OCI-LY1 (cell line): ENCODE data around the gene GMDS.

Experiments
- H2AFZ ChIP-seq: fragments of 200-600 bp; sonication (generic), shearing (Covaris generic); 2 replicates; pipeline ENCODE4 v1.6.0; 2014; ENCODE audit warnings: antibody characterized with exemption, mild to moderate bottlenecking, low read length
- H3F3A ChIP-seq: fragments of 200-600 bp; sonication (generic), shearing (Covaris generic); 2 replicates; pipeline ENCODE4 v1.6.0; 2014; ENCODE audit warnings: mild to moderate bottlenecking, antibody characterized with exemption, low read length, moderate library complexity; ENCODE audit not compliant: insufficient read depth
- H3K27ac ChIP-seq: fragments of 200-600 bp; sonication (generic); 2 replicates; pipeline ENCODE4 v1.5.1; 2014; ENCODE audit warnings: low read length, mixed run types, mild to moderate bottlenecking, low read depth; ENCODE audit not compliant: poor library complexity, severe bottlenecking
- H3K27me3 ChIP-seq: fragments of 200-600 bp; sonication (generic); 2 replicates; pipeline ENCODE4 v1.6.0; 2014; ENCODE audit warnings: antibody characterized with exemption, mild to moderate bottlenecking, low read length, moderate library complexity; ENCODE audit not compliant: insufficient read depth
- H3K36me3 ChIP-seq: fragments of 200-600 bp; sonication (generic); 2 replicates; pipeline ENCODE4 v1.6.1; 2014; ENCODE audit warnings: mild to moderate bottlenecking, antibody characterized with exemption, low read length, moderate library complexity, mixed read lengths; ENCODE audit not compliant: insufficient read depth
- H3K4me1 ChIP-seq: fragments of 200-600 bp; sonication (generic); 2 replicates; pipeline ENCODE4 v1.5.1; 2014; ENCODE audit warnings: mild to moderate bottlenecking, low read length, moderate library complexity; ENCODE audit not compliant: insufficient read depth, severe bottlenecking
- H3K4me2 ChIP-seq: fragments of 200-600 bp; sonication (generic), shearing (Covaris generic); 2 replicates; pipeline ENCODE4 v1.6.1; 2014; ENCODE audit warnings: low read length
- H3K4me3 ChIP-seq: fragments of 200-600 bp; sonication (generic); 2 replicates; pipeline ENCODE4 v1.5.1; 2014; ENCODE audit warnings: low read length, low read depth, mild to moderate bottlenecking, mixed read lengths; ENCODE audit not compliant: poor library complexity, severe bottlenecking
- H3K79me2 ChIP-seq: fragments of 200-600 bp; shearing (Covaris generic); 2 replicates; pipeline ENCODE4 v1.6.1; 2016; ENCODE audit warnings: mixed run types, low read length, mixed read lengths; ENCODE audit not compliant: insufficient read depth
- H3K9ac ChIP-seq: fragments of 200-600 bp; sonication (generic), shearing (Covaris generic); 2 replicates; pipeline ENCODE4 v1.6.1; 2014; ENCODE audit warnings: mild to moderate bottlenecking, low read length, mixed read lengths
- H3K9me2 ChIP-seq: fragments of 200-600 bp; sonication (generic), shearing (Covaris generic); 2 replicates; pipeline ENCODE4 v1.6.1; 2014; ENCODE audit warnings: low read depth, mild to moderate bottlenecking, low read length, mixed read lengths
- H3K9me3 ChIP-seq: fragments of 200-600 bp; shearing (Covaris generic); 2 replicates; pipeline ENCODE4 v1.6.1; 2014; ENCODE audit warnings: low read length, mixed read lengths
- H4K20me1 ChIP-seq: fragments of 200-600 bp; sonication (generic), shearing (Covaris generic); 2 replicates; pipeline ENCODE4 v1.6.0; 2016; ENCODE audit warnings: mild to moderate bottlenecking, low read length; ENCODE audit not compliant: insufficient read depth
- CTCF ChIP-seq: fragments of 200-600 bp; sonication (generic), shearing (Covaris generic); IDR thresholded peaks from 2 replicates; pipeline ENCODE4 v1.5.1; 2017; ENCODE audit warnings: mild to moderate bottlenecking, antibody characterized with exemption, low read length, moderate library complexity, mixed read lengths
- EZH2 ChIP-seq: fragments of 200-600 bp; sonication (generic), shearing (Covaris generic); IDR thresholded peaks from 2 replicates; pipeline ENCODE4 v1.8.0; 2017; ENCODE audit warnings: borderline replicate concordance, mixed run types, mild to moderate bottlenecking, antibody characterized with exemption, low read length, moderate library complexity, mixed read lengths

Gene GMDS

GRCh38 chr6:1630771-1631217, 614.6 kb downstream of the GMDS start:
- no peaks in the 10 kb centered on the region for H3K79me2 ChIP-seq
- H3K27me3 ChIP-seq = peaks cover 8% of the 10 kb centered on the region; the same call in 1 of the 2 replicates
- no peaks in the 10 kb centered on the region for H3F3A ChIP-seq
- no peaks in the 10 kb centered on the region for H3K9me2 ChIP-seq
- no peak overlapping the region for H3K27ac ChIP-seq
- H3K36me3 ChIP-seq = peaks cover 20% of the 10 kb centered on the region; the same call in 1 of the 2 replicates
- H2AFZ ChIP-seq = no peak overlapping the region
- H3K9ac ChIP-seq = no peak overlapping the region
- no peaks in the 10 kb centered on the region for H4K20me1 ChIP-seq
- no peaks in the 10 kb centered on the region for H3K4me1 ChIP-seq
- TF ChIP-seq EZH2 (no peak), CTCF (no peak)
- H3K4me2 ChIP-seq = no peak overlapping the region
- no peaks in the 10 kb centered on the region for H3K9me3 ChIP-seq
- H3K4me3 ChIP-seq = no peak overlapping the region

- Histone ChIP-seq H3F3A (no peaks in the 10 kb centered on the region), H4K20me1 (no peaks in the 10 kb centered on the region)
Observed at GRCh38 chr6:1630212-1630770, 615.1 kb downstream of the GMDS start.

GRCh38 chr6:1629316-1629715, 616.1 kb downstream of the GMDS start:
- peaks cover 13% of the 10 kb centered on the region; the same call in 1 of the 2 replicates for H3K27me3 ChIP-seq
- no peak overlapping the region for H3K9ac ChIP-seq
- no peaks in the 10 kb centered on the region for H3K9me3 ChIP-seq
- H3K9me2 ChIP-seq = no peaks in the 10 kb centered on the region
- no peaks in the 10 kb centered on the region for H3F3A ChIP-seq
- H3K4me2 ChIP-seq = no peak overlapping the region
- no peak for TF ChIP-seq EZH2
- no peak for TF ChIP-seq CTCF
- H3K36me3 ChIP-seq = peaks cover 22% of the 10 kb centered on the region
- no peaks in the 10 kb centered on the region for H4K20me1 ChIP-seq
- H3K4me1 ChIP-seq = peaks cover 8% of the 10 kb centered on the region
- no peak overlapping the region for H2AFZ ChIP-seq
- H3K79me2 ChIP-seq = no peaks in the 10 kb centered on the region
- H3K27ac ChIP-seq = no peak overlapping the region
- H3K4me3 ChIP-seq = no peak overlapping the region

More at GRCh38 chr6:1630212-1630770, 615.1 kb downstream of the GMDS start:
- peaks cover 10% of the 10 kb centered on the region; the same call in 1 of the 2 replicates for H3K27me3 ChIP-seq
- no peak overlapping the region for H3K4me3 ChIP-seq
- H3K4me2 ChIP-seq = no peak overlapping the region
- H3K9me3 ChIP-seq = no peaks in the 10 kb centered on the region
- H3K36me3 ChIP-seq = peaks cover 19% of the 10 kb centered on the region
- TF ChIP-seq EZH2 (no peak), CTCF (no peak)
- H3K9ac ChIP-seq = no peak overlapping the region
- no peak overlapping the region for H3K27ac ChIP-seq
- no peak overlapping the region for H2AFZ ChIP-seq
- H3K4me1 ChIP-seq = peaks cover 3% of the 10 kb centered on the region
- H3K9me2 ChIP-seq = no peaks in the 10 kb centered on the region
- H3K79me2 ChIP-seq = no peaks in the 10 kb centered on the region
